HG03575 (cell line): ENCODE results near the gene EFCAB11.
"Not testable (repeated sequence)": the region's sequence is repeated elsewhere in the genome, so short reads cannot be mapped to it uniquely, and the experiment has no call there.

ENCODE experiments used
- ATAC-seq: cut with Tn5 transposase; IDR thresholded peaks from one replicate; pipeline ENCODE4 v1.9.1; 2021; ENCODE audit not compliant: unreplicated experiment, insufficient number of reproducible peaks, low FRiP score; ENCODE audit errors: extremely low read depth

Gene EFCAB11

DNA sequence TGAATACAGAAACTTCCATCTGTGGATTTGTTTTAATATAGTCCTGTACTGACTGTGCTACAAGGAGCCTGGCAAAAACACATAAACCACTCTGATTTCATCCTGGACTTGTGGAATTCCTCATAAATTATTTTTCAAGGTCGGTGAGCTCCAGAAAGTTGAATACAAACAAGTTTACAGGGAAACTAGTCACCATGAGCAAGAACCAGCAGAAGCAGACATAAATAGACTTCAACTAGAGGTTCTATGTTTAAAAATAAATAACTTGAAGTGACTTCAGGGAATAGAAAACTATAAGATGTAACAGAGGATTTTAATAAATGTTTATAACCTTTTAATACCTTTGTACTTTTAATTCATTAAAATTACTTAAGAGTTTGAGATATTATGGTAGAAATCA, 63.5 kb downstream of the EFCAB11 start:
- no peak for ATAC-seq

- ATAC-seq, result no peak
Observed at GRCh38 chr14:89890589-89890988, 63.9 kb downstream of the EFCAB11 start.

DNA sequence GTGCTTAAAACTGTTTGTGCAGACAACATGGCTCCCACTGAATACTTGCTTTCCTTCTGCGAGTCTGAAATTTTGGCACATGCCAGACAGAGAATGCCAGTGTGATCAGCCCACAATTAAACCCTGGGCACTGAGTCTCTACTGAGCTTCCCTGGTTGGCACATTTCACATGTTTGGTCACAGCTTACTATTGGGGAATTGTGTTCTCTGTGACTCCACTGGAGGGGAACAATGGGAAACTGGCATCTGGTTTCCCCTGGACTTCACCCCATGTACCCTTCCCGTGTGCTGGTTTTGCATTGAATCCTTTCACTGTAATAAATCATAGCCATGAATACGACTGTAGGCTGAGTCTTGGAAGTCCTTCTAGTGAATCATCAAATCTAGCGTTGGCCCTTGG, 64.9 kb downstream of the EFCAB11 start:
- no peak for ATAC-seq

DNA sequence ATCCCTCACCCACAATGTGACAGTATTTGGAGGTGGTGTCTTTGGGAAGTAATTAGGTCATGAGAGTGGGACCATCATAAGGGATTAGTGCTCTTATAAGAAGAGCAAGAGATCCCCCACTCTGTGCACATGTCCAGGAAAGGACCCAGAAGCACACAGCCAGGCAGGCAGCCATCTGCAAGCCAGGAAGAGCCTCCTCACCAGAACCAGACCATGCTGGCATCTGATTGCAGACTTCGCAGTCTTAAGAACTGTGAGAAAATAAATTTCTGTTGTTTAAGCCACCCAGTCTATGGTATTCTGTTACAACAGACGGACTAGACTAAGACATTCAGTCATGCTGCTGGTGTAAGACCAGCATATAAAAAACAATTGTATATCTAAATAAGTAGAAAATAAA, 69.8 kb downstream of the EFCAB11 start:
- ATAC-seq, result no peak

DNA sequence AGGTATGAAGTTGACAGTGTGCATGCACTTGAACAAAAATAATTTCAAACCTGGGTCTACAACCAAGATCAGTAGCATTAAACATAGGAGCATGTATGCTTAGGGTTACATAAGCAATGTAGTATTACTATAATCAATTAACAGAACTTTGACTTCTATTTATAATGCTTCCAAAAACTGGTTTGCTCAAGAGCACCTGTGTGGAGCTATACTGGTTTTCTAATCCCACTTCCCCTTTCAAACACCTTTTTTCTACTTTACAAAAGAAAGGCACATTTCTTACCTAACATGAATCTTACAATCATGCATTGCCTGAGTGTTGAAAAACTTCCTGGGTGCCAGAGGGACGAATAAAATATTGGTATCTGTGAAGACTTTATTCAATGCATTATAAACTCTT, 72.7 kb downstream of the EFCAB11 start:
- no peak for ATAC-seq

DNA sequence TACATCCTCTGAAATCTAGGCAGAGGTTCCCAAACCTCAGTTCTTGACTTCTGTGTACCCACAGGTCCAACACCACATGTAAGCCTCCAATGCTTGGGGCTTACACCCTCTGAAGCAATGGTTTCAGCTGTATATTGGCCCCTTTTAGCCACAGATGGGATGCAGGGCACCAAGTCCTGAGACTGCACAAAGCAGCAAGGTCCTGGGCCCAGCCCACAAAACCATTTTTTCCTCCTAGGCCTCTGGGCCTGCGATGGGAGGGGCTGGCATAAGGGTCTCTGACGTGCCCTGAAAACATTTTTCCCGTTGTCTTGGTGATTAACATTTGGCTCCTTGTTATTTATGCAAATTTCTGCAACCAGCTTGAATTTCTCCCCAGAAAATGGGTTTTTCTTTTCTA, 80.4 kb downstream of the EFCAB11 start:
- not testable (repeated sequence) for ATAC-seq

- ATAC-seq, result no peak
Observed at GRCh38 chr14:89870316-89870715, 84.2 kb downstream of the EFCAB11 start.

- ATAC-seq, result no peak
Observed at GRCh38 chr14:89869606-89870005, 84.9 kb downstream of the EFCAB11 start.

DNA sequence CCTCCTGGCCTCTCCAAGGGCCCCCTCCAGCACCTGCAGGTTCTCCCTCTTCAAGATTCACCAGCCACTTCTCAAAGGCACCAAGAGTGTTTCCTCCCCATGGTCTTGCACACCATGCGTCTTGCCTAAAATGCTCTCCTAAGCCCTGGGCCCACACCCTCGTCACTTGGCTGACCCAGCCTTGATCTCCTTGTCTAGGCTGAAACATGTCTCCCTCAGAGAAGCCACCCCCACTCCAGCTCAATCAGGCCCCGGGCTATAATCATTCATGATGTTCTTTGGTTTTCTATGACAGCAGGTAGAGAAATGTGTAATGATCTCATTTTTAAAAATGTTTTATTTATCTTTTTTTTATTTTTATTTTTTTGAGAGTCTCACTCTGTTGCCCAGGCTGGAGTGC, 88.1 kb downstream of the EFCAB11 start:
- no peak for ATAC-seq

GRCh38 chr14:89865153-89865552, 89.4 kb downstream of the EFCAB11 start:
- ATAC-seq, result no peak

- no peak for ATAC-seq
Observed at GRCh38 chr14:89862856-89863255, 91.7 kb downstream of the EFCAB11 start.

DNA sequence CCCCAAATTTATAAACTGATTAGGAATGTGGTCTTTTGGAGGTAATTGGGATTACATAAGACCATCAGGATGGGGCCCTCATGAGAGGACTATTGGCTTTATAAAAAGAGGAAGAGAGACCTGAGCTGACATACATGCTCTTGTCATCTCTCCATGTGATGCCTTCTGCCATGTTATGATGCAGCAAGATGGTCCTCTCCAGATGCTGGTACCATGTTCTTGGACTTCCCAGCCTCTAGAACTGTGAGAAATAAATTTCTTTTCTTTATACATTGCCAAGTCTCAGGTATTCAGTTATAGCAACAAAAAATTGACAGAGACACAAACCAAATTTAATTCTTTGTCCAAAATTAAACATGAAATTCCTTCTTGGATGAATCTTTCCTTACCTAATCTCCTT, 92.9 kb downstream of the EFCAB11 start:
- no peak for ATAC-seq

GRCh38 chr14:89858089-89858488, 96.4 kb downstream of the EFCAB11 start:
- no peak for ATAC-seq

- no peak for ATAC-seq
Observed at GRCh38 chr14:89856871-89857345, 97.6 kb downstream of the EFCAB11 start.

- no peak for ATAC-seq
Observed at GRCh38 chr14:89855961-89856656, 98.4 kb downstream of the EFCAB11 start.

GRCh38 chr14:89853936-89854693, 100.4 kb downstream of the EFCAB11 start:
- ATAC-seq, result no peak

DNA sequence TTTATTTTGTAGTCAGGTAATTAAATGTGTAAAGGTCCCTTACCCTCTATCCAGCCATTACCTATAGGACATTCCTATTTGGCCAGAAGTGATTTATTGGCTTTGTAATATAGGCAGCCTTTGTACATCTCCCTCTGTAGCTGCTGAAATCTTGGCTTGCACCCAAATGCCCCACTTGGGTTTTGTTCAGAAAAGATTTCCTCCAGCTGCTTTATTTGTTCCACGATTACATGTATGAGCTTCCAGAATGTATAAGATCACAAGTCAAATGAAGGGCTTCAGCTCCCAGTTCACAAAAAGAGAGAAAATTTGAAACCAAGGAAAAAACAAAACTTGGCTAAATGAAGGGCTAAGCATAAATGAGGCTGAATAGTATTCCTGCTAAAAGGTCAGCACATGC, 103.4 kb downstream of the EFCAB11 start:
- no peak for ATAC-seq

- ATAC-seq, result no peak
Observed at GRCh38 chr14:89849931-89850330, 104.6 kb downstream of the EFCAB11 start.

DNA sequence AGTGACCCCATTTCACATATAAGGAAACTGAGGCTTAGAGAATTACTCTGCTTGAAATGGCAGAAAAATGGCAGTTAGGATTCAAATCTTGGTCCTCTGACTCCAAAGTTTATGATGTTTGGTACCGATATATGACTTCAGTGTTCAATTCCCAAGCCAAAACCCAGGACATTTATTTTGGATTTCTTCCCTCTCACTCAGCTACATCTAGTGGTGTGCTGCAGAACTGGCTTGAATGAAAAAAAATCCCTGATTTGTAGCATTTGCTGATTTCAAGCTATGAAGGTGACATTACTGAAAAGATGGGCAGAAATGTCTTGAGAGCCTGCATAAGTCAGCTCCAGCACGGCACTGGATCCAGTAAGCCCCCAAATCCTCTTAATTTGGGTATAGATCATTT, 106.4 kb downstream of the EFCAB11 start:
- no peak for ATAC-seq

DNA sequence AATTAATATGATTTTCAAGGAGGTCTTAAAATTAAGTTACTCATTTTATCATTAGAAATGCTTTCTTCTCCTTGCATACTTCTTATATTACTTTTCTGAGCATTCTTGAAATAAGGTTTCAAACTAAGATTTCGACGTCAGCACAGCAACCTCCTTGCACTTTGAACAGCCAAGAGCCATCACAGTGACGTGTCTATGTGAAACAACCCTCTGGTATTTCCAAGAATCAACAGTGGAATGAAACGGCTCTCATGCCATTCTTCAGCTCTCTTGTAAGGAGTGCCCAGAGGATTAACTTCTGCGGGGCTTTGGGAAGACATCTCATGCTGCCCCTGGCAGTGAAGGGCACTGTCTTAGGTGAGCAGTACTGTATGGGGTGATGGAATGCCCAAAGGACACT, 109.2 kb downstream of the EFCAB11 start:
- ATAC-seq, result no peak
